Measurements from ENCODE around the gene CEBPA.
"Not testable (repeated sequence)": the region's sequence is repeated elsewhere in the genome, so short reads cannot be mapped to it uniquely, and the experiment has no call there.

CEBPA gene

DNA sequence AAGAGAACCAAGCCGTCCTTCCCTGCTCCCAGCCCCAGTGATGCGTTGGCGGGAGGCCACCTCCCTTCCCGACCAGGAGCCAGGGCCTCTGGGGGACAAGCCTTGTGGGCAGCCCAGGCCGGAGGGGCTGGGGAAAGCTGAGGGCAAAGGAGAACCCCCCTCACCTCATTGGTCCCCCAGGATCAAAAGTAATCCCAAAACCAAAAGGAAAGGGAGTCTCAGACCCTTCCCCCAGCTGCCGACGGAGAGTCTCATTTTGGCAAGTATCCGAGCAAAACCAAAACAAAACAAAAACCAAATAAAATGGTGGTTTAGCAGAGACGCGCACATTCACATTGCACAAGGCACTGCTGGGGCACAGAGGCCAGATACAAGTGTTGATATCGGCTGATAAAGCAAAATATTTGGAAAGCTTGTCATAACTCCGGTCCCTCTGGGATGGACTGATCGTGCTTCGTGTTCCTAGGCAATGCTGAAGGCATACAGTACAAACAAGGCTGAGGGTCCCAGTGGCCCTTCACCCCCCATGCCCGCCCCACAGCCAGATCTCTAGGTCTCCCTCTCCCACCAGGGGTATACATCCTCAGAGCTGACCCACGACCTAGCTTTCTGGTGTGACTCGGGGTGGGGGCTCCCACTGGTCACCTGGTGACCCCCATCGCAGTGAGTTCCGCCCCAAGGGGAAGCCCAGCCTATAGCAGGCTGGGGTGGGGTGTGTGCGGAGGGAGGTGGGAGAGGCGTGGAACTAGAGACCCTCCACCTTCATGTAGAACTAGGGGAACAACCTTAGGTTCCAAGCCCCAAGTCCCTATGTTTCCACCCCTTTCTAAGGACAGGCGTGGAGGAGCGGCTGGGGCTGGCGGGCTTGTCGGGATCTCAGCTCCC is 2.1 kb downstream of the CEBPA start:
- no peak for DNase-seq

DNA sequence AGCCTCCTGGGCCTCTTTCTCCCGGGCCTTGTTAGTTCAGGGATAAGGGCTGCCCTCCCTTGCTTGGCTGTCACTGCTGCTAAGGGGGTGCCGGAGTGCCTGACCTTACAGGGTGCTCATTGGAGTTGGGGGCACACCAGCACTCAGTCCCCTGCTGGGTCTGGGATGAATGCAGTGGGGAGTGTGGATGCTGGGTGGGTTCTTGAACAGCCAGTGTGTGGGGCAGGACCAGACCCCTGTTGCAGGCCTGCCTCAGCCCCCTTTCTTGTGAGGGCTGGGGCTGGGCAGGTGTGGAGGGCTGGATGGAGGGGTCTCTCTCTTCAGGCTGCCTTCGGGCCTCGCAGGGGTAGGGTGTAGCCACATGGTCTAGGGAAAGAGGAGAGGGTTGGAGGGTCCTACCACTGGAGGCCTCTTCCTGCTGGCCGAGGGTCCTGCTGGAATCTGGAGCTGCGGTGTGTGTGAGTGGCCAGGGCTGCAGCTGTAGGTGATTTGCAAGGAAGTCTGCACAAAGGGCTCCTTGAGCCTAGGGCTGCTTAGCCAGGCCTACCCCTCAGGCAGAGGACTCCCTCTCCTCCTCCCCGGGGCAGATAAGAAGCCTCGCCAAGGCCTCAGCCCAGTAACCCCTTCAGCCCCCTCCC is 3.2 kb downstream of the CEBPA start:
- no peak for DNase-seq

DNA sequence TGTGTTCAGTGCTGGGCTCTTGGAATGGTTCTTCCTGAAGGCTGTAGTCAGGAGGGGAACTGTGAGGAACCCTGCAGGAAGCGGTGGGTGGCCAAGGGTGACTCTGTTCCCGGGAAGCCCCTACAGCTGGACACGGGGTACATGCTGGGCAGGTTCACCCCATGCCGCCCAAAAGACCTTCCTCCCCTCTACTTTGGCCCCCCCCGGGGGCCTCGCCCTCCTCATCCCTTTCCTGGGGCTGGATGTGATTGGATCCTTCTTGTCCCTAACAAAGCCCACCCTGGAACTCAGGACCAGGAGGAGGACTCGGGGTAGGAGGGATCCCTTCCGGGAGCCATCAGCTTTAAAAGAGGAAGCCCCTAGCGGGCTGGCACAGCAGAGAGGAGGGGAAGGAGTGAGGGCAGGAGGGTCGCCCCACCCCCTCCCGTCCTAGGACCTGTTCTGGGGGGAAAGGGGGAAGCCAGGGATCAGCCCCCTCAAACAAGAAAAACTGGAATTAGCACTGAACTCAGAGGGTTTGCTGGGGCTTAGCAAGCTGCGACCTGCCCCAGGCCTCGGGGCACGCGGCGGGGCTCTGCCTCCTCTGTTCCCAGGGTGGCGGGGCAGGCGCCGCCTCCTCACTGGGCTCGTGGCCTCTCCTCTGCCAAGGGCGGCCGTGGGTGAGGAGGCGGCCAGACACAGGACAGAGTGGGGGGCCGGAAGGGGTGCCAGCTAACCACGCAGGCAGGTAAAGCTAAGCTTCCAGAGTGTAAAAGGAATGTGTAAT is 4.0 kb downstream of the CEBPA start:
- DNase-seq, result no peak

DNA sequence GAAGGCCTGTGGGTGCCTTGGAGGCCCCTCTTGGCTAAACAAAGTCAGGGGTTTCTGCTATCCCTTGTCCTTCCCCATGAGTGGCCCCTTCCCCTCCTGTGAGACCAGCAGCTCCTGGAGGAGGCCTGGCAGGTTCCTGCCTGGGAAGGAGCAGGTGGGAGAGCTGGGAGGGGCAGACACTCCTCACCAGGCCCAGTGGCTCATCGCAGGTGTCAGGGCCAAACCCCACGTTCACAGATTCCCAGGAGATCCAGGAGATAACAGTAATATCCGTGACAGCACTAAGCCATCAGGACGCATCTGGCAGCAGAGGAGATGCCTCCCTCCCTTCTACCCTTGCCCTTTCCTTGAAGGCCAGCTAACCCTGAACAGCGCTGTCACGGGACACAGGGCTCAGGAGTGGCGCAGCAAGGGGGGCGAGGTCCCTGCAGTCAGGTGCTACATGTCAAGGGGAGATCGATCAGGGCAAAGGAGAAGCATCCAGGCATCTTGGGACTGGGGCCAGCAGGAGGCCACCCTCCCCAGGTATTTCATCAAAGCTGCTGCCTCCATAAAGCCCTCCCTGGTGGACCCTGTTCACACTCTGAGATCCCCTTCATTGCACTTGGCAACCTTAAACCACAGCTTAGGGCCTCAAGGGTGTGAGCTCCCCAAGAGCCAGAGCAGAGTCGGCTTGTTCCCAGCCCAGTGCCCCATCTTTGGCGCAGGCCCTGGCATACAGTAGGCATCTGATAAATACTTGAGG is 4.8 kb downstream of the CEBPA start:
- DNase-seq, result no peak

DNA sequence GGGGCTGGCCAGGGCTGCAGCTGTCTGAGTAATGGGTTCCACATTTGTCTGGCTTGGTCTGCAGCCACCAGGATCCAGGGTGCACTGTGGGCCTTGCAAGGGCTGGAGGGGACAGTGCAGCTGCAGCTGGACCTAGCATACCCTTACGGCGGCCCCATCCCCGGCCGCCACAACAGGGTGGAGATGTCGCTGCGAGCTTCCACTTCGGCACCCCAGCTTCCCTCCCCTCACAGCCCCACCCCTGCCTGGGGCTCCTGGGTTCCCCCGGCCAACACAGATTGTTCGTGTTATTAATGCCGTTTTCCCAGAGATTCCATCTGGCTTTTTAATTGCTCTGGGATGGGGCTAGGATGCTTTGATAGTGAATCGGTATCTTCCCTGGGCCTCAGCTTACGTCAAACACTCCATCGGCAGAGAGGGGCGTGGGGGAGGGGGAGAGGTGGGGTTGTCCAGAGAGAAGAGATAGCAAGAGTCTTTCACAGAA is 5.8 kb downstream of the CEBPA start:
- no peak for DNase-seq

DNA sequence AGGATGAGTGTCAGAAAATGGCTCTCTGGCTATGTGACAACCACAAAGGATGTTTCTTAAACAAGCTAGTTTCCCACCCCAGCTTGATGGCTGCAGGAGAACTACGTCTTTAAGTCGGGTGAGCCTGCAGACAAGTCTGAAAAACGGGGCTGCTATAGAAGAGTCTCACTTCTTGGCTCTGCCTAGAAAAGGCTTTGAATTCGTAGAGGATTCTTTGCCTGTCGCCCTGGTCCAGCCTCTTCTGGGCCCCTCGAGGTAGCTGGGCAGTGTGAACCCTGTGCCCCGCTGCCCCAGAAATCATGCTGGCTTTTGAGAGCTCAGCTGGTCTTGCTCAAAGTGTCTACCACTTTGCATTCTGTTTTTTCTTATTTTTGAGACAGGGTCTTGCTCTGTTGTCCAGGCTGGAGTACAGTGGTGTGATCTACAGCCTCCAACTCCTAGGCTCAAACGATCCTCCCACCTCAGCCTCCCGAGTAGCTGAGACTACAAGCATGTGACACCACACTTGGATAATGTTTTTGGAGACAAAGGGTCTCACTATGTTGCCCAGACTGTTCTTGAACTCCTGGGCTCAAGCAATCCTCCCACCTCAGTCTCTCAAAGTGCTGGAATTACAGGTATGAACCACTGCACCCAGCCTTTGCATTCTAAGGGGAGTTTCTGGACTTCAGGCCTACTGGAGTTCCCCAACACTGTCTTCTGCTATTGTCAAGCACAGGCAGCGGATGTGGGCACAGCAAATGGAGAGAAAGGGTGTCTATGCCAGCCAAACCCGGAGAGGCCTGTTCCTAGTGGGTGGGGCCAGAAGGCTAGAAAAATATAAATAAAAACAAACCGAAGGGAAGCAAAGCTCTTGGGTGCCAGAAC is 6.5 kb downstream of the CEBPA start:
- no peak for DNase-seq

DNA sequence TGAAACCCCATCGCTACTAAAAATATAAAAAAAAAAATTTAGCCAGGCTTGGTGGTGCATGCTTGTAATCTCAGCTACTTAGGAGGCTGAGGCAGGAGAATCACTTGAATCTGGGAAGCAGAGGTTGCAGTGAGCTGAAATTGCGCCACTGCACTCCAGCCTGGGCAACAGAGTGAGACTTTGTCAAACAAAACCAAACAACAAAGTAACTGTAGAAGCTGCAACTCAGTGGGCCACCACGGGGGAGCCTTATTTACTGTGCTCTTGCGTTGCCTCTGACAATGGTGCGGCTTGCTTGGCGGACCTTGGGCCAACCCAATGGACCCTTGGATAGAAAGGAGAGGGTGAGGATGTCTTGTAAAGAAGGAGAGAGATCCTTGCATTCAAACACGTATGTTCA is 7.3 kb downstream of the CEBPA start:
- not testable (repeated sequence) for DNase-seq

DNA sequence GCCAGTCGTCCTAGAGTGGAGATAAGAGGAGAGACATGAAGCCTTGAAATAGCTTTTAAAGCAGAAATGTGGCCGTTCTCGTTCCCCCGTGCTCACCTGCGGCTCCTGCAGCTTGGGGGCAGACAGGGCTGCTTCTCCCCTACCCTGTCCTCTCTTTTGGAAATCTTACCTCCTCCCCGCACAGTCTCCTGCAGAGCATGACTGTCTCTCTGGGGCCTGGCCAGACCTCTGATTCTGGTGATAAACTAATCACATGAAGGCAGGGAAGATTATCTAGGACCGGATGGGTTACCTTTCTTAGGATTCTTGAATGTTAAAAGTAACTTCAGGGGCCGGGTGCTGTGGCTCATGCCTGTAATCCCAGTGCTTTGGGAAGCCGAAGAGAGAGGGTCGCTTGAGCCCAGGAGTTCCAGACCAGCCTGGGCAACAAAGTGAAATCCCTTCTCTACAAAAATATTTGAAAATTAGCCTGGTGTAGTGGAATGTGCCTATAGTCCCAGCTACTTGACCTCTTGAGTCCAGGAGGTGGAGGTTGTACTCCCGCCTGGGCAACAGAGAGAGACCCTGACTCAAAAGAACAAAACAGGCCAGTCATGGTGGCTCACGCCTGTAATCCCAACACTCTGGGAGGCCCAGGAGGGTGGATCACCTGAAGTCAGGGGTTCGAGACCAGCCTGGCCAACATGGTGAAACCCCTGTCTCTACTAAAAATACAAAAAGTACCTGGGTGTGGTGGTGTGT is 8.1 kb downstream of the CEBPA start:
- DNase-seq, result no peak

DNA sequence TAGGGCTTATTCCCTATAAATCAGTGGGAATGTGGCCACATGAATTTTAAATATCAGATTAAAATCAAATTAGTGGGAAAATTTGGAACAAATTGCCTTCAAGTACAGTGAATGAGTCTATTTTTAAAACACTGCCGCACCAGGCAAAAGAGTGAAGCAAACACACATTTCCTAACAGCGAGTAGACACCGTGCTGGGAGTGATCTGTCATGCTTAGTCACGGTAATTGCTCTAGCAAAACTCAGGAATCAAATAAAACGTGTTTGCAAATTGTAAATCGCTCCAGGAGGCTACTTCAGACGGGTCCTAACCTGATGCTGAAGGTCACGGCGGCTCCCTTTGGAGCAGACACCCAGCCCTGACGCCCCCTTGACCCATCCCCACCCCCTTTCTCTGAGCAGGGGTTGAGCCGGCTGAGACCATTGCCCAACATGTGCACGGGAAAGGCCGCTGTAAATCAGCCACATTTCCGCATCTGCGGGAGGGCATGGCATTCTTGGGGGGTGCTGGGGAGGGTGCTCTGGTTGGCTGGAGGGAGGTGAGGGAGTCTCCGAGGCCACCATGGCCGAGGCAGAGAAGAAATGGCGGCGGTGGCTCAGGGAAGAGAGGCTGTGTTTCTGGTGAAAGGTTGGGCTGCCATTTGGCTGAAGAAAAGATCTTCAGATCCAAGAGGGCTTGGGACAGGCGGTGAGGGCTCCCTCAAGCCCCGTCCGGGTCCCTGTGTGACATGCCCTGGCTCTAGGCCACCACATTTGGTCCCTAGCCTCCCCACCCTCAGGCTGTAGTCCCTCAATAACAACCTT is 8.9 kb downstream of the CEBPA start:
- peak; percentile 85 for DNase-seq

DNA sequence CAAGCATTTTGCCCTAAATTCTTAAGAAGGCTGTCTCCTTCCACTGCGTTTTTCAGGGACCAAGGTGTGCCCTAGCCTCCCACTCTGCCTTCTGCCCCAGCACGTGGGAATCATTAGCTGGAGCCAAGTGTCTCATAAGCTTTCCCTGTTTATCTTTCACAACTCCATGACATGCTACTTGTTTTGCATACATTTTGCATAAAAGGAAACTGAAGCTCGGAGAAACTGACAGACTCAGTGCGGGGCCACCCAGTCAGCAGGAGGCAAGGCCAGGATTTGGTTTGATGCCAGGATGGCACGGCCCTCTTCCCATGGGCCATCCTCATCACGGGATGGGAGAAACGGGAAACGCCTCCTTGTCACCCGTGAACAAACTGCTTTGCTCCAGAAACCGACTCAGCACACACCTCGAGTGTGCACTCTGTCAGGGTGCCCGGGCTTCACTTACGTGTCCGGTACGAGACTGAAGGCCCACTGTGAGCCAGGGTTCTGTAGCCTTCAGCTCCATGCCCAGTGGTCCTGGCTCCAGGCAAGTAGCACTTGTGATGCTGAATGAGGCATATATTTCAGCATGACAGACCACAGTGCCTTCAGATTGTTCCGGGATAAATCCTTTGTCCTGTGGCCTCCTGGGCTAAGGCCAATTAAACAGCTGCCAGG is 9.6 kb downstream of the CEBPA start:
- DNase-seq, result peak; percentile 85

DNA sequence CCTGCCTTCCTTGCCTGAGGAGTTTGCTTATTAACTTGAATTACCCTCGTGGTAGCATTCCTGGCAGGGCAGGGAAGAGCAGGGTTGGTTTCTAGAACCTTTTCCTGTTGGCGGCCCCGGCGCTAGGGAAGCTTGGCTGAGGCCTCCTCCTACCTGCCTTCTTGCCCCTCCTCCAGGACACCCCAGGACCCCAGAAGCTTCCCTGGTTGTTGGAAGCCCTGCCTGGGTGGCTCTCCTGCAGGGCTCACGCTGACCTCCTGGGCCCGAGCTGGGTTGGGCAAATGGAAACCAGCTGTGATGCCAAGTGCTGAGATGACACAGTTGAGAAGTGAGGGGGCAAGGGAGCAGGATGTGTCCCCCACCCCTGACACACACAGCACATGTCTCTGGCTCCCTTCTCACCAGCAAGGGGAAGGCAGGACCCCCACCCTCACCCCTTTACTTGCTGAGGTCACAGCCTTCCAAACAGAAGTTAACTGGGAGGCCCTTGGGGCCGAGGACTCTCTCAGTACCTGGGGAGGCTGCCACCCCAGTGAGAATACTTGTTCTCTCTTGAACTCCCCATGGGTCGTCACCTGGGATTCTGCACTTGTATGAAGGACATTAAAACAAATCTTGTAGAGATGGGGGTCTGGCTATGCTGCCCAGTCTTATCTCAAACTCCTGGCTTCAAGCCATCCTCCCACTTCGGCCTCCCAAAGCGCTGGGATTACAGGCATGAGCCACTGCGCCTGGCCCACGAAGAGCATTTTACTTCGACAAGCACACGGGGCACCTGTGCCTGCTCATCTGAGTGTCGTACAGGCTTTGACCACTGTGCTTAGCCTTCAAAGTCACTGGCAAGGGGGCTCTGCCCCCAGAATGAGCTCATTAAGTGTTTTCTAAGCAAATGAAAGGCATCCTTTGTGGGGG is 10.5 kb downstream of the CEBPA start:
- no peak for DNase-seq

DNA sequence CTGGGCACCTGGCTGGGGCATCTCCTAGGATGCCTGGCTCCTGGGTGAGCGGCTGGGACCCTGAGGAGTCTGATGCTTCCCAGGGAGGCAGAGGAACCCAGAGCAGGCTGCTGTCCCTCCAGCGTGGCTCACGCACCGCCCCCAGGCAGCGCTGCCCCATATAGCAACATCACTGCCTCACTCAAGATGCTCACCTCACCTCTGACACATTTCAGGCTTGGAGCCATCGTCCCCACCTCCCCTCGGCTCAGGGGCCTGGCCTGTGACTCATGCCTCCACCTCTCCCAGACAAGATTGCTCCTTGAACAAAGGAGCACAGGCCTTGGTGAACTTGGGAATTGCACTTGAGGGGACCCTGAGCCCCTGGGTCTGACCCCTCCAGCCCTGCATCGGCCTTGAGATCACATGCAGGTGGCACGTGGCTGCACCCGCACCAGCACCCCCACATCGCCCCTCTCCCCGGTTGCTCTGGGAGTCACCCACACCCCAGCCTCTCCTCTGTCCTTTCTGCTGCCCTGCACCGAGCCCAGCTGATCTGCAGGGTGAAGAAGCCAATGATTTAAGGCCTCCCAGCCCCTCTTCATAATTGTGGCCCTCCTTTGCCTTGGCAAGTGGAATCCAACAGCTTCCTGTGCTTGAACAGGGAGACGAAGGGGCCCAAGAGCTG is 11.2 kb downstream of the CEBPA start:
- no peak for DNase-seq

DNA sequence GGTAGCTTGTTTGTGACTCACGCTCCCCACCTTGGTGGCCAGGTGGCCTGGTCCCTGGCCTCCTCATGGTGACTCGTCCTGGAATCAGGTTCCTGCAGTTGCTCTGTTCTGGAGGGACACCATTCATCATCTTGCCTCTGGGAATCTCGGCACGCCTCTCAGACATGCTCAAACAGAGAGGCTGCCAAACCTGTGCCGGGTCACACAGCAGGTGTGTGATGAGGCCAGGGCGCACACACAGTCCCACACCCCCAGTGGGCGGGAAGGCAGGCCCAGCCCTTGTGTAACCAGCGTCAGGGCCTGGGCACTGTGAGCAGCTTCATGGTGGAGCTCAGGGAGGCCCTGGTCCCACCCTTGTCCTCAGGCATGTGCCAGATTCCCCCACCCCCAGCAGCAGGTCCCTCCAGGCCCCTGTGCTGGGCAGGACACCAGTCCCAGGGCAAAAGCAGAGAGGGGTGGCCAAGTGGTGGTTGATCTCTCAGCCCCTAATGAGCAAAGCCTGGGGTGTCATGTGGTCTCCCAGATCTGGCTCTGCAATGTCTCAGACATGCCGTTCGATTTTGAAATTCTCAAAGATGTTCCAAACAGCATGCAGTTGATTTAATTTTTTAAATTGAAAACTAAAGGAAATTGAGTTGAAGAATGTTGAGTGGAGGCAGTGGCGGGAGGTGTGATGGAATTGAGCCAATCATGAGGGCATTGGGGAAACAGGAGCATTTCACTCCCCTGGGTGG is 12.1 kb downstream of the CEBPA start:
- DNase-seq, result no peak

DNA sequence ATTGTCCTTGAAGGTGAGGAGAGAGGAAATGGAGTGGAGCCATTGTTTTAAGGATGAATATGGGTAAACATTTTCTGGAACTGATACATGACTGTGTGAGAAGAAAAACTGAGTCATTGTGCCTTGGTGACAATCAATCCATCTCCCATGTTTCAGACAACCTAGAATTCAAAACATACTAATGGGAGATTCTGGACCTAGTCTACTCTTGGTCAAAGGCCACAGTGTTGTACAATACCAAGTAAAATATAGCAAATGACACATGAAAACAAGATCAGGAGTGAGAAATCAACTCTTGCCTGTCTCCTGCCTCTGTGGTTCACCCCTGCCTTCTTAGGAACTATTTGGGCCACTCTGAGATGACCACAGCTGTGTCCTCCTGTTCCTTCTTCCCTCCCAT is 13.1 kb downstream of the CEBPA start:
- DNase-seq, result no peak

DNA sequence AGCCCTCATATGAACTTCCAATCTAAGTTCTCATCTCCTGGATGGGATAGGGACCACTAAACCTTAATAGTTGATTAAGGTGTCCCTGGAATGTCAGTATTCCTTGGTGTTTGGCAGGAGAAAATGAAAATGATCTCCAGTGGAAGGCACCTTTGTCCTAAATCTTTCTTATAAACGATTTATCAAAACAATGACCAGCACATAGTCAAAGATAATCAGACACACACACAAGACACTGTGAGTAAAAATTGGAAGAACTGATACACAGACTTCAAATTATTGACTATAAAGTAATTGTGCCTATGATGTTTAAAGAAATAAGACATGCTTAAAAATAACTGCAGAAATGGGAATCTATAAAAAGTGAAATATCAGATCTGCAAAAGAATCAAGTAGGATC is 13.7 kb downstream of the CEBPA start:
- no peak for DNase-seq

DNA sequence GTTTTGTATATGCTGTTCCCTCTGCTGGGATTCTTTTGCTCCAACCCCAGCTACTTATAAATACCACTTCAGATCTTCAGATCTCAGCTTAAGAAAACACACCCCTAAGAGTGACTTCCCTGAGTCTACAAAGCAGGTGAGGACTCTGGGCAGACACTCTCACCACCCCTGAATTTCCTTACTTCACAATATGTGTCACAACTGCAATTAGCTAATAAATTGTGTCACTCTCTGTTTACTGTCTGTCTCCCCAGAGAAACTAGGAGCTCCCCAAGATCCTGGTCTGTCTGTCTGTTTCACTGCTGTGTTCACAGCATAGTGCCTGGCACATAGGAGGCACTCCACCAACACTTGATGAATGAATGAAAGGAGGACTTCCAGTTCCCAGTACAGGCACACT is 14.4 kb downstream of the CEBPA start:
- no peak for DNase-seq

DNA sequence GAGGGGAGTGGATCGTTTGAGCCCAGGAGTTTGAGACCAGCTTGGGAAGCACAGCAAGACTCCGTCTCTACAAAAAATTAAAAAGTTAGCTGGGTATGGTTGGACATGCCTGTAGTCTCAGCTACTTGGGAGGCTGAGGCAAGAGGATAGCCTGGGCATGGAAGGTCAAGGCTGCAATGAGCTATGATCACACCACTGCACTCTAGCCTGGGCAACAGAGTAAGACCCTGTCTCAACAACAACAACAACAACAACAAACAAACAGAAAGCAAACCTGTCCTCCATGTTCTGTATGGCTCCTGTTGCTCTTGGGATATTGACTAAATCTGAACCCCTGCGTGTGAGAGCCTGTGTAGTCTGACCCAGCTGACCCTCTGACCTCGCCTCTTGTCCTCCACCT is 14.9 kb downstream of the CEBPA start:
- no peak for DNase-seq
